Bronchial epithelial cell (primary cell): Measurements from ENCODE around the gene UBR1. TPM values are rescaled to one million over a fixed set of nuclear protein-coding genes. Genes with fewer than 3 reads are reported as not detected.

Experiments used
- DNase-seq: peaks from one replicate; pipeline ENCODE4 v3.0.0-alpha.2; 2010; ENCODE audit warnings: low read depth
- FAIRE-seq: peaks from 2 replicates; lab custom pipeline; 2011; peaks lifted over from hg19 to GRCh38; lab: Jason Lieb, UNC
- H3K27me3 ChIP-seq: 2 replicates; pipeline ENCODE4 v1.5.1; 2011; ENCODE audit warnings: low read length; ENCODE audit not compliant: control insufficient read depth, insufficient read depth
- H3K36me3 ChIP-seq: 2 replicates; pipeline ENCODE4 v1.5.1; 2011; ENCODE audit warnings: low read length; ENCODE audit not compliant: control insufficient read depth, insufficient read depth
- H3K4me3 ChIP-seq: 2 replicates; pipeline ENCODE4 v1.5.1; 2011; ENCODE audit warnings: mild to moderate bottlenecking, low read depth, low read length, control low read depth
- total RNA-seq: library from RNA; depleted of rRNA; stranded (reverse); fragments of >200 nt; gene quantifications from 2 replicates; pipeline ENCODE4 v1.2.1, GENCODE V29; 2014
- TF ChIP-seq, protein P1 (sequence below): IDR thresholded peaks from 2 replicates; pipeline ENCODE4 v1.5.1; 2011; ENCODE audit warnings: mild to moderate bottlenecking, moderate library complexity, low read length, control low read depth, inconsistent platforms; ENCODE audit not compliant: insufficient read depth, severe bottlenecking

UBR1 gene
- total RNA-seq, 1 donor from 2014 or later = 18.4 TPM

DNA sequence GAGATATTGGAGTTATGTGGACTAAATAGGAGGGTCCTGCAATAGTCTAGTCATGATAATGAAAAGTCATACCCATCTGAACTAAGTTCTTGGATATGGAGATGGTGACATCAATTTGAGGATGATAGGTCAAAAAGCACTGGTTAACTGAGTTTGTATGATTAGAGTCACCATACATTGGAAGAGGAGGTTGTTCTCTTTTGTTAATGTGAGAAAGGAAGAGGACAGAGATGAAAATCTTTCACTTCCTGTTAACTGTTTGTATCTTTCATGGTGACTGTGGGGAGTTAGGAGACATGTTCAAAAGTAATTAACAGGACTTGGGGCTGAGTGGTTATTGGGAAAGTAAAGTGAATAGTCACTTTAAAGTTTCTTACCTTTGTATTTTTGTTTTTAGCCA lies 38.7 kb upstream of the UBR1 start:
- H3K27me3 ChIP-seq = no peaks in the 10 kb centered on the region
- no peak for DNase-seq
- TF ChIP-seq, protein P1, sequence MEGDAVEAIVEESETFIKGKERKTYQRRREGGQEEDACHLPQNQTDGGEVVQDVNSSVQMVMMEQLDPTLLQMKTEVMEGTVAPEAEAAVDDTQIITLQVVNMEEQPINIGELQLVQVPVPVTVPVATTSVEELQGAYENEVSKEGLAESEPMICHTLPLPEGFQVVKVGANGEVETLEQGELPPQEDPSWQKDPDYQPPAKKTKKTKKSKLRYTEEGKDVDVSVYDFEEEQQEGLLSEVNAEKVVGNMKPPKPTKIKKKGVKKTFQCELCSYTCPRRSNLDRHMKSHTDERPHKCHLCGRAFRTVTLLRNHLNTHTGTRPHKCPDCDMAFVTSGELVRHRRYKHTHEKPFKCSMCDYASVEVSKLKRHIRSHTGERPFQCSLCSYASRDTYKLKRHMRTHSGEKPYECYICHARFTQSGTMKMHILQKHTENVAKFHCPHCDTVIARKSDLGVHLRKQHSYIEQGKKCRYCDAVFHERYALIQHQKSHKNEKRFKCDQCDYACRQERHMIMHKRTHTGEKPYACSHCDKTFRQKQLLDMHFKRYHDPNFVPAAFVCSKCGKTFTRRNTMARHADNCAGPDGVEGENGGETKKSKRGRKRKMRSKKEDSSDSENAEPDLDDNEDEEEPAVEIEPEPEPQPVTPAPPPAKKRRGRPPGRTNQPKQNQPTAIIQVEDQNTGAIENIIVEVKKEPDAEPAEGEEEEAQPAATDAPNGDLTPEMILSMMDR = no peak
- H3K36me3 ChIP-seq = peaks cover 2% of the 10 kb centered on the region
- H3K4me3 ChIP-seq = no peak overlapping the region
- FAIRE-seq = no peak

DNA sequence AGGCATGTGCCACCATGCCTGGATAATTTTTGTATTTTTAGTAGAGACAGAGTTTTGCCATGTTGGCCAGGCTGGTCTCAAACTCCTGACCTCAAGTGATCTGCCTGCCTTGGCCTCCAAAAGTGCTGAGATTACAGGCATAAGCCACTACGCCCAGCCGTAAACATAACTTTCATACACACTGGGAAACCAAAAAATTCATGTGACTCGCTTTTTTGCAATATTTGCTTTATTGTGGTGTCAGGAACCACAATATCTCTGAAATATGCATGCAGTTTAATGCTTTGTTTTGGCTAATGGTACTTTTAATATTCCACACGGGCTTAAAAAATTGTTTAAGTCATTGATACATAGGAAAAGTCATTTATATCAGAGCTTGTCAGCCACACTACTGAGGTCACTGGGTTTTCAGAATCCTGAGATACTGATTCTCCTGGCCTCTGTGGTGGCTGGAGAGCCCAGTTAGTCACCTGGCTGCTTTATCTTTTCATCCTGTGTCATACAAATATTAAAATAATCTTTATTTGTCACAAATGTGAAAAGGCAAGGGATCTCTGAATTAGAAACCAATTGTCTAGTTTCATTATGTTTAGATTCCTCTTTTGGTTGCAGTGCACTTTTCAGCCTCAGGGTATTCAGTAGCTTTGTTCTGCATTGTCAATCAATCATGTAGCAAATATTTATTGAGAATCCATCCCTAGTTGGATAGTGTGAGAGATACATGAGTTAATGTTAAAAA lies 37.5 kb upstream of the UBR1 start:
- no peak for DNase-seq
- no peak for FAIRE-seq
- no peak overlapping the region for H3K4me3 ChIP-seq
- peaks cover 2% of the 10 kb centered on the region for H3K36me3 ChIP-seq
- TF ChIP-seq, protein P1 = no peak
- no peaks in the 10 kb centered on the region for H3K27me3 ChIP-seq

DNA sequence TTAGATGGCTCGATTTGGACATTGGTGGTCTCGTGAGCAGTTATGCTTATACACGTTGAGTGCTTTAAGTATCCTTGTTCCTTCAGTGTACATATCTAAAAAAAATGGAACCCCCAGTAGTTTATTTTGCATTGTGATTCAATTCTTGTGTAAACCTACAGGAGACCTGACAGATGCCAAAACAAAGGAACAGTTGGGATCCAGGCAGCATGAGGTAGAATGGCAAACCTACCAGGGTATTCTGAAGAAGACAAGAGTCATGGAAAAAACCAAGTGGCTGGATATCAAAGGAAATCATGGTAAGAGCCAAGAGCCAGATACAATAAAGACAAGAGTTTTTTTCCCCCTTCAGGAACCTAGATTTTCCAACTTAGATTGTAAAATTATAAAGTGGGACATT lies 29.5 kb upstream of the UBR1 start:
- no peak overlapping the region for H3K4me3 ChIP-seq
- TF ChIP-seq, protein P1 = no peak
- no peak for DNase-seq
- no peak for FAIRE-seq
- H3K36me3 ChIP-seq = no peaks in the 10 kb centered on the region
- H3K27me3 ChIP-seq = no peaks in the 10 kb centered on the region

DNA sequence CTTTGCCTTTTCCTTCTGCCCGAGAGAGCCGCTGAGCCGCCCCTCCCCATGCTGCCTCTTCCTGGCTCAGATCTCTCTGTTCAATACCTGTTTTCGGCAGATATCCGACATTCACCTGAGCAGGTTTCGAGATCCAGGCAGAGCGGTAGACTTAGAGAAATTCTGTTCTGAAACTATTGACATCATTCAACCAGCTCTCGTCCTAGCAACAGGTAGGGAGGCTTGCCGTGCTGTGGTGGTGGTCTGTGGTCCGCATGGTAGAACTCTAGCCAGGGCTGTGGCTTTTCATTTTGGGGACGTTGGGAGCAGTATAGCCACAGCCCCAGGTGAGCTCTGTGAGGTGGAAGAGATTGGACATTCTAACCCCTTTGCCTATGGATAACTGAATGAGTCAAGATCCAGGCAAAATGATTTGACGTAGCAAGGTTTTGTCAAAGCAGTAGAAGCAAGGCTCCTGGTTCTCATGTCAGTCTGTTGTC lies 28.4 kb upstream of the UBR1 start:
- no peaks in the 10 kb centered on the region for H3K27me3 ChIP-seq
- DNase-seq (peak; percentile 17), FAIRE-seq (no peak)
- H3K36me3 ChIP-seq = no peaks in the 10 kb centered on the region
- H3K4me3 ChIP-seq = peak overlapping the region; percentile 75
- TF ChIP-seq, protein P1 = no peak

DNA sequence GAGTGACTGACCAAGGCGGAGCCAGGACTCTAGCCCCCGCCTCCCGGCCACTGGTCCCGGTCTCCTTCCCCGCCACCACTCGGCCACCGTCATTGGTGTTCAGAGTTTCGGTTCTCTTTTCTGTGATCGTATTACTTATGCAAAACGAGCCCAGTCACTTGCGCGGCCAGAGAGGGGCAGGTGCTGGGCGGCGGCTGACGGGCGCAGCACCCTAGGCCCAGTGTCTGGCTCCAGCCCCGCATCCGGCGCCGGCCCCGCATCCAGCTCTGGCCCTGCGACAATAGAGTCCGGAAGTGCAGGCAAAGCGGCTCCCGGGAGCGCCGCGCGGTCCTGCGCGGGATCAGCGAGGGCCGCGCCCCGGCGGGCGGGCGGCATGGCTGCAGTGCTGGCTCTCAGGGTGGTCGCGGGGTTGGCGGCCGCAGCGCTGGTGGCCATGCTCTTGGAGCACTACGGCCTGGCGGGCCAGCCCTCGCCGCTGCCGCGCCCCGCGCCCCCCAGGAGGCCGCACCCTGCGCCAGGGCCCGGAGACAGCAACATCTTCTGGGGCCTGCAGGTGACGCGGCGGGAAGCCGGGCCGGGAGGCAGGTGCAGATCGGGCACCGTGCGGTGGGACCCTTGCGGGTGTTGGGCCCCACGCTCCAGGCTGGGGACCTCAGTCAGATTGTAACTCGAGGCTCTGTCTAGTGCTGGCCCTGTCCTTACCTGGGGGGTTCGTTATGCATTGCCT lies 27.8 kb upstream of the UBR1 start, which contains the start of gene TMEM62:
Gene TMEM62 (plus strand): TSS at position 157 of the 727 bp plus-strand sequence. CDS start 217 bp downstream, at position 374.
- FAIRE-seq (no peak), DNase-seq (peak; percentile 31)
- Histone ChIP-seq H3K27me3 (no peaks in the 10 kb centered on the region), H3K4me3 (peak within 1 kb of the TSS; percentile 75), H3K36me3 (no peaks in the 10 kb centered on the region)
- TF ChIP-seq, protein P1 = no peak
